ENCODE data around the gene BTF3.

- TF ChIP-seq EZH2 (IDR thresholded peaks at IDR 0.05; ENCODE audit: insufficient read depth, poor library complexity, severe bottlenecking) = no peak
- no peak for TF ChIP-seq EZH2phosphoT487 (IDR thresholded peaks at IDR 0.05; ENCODE audit: insufficient read depth, low read depth)
Measured at GRCh38 chr5:73448463-73449136, 49.6 kb upstream of the BTF3 start, which contains the start of gene FOXD1.

All from GM23248 (cell line).